SW 1271 (cell line): ENCODE data around the gene ZBTB20.
"Not testable (repeated sequence)": the region's sequence is repeated elsewhere in the genome, so short reads cannot be mapped to it uniquely, and the experiment has no call there.

Experiments used
- DNase-seq, 2 experiments: peaks; one replicate each; lab custom pipeline; 2025; lab: John Stamatoyannopoulos, UW

ZBTB20 gene

GRCh38 chr3:114714237-114714636, 432.9 kb downstream of the ZBTB20 start:
- no peak for DNase-seq

- no peak for DNase-seq
Observed at GRCh38 chr3:114712728-114713492, 434.2 kb downstream of the ZBTB20 start.

GRCh38 chr3:114711321-114711886, 435.7 kb downstream of the ZBTB20 start:
- no peak for DNase-seq

GRCh38 chr3:114709102-114709501, 438.0 kb downstream of the ZBTB20 start:
- no peak for DNase-seq

- no peak for DNase-seq
Observed at GRCh38 chr3:114707252-114707860, 439.7 kb downstream of the ZBTB20 start.

GRCh38 chr3:114706591-114707232, 440.4 kb downstream of the ZBTB20 start:
- DNase-seq, result peak in 1 of 2 experiments; percentile 3

- DNase-seq, result no peak
Observed at GRCh38 chr3:114700637-114701234, 446.4 kb downstream of the ZBTB20 start.

GRCh38 chr3:114698146-114699105, 448.7 kb downstream of the ZBTB20 start:
- no peak for DNase-seq

GRCh38 chr3:114697401-114697800, 449.7 kb downstream of the ZBTB20 start:
- DNase-seq, result no peak

- no peak for DNase-seq
Observed at GRCh38 chr3:114694251-114694650, 452.8 kb downstream of the ZBTB20 start.

GRCh38 chr3:114691871-114692270, 455.2 kb downstream of the ZBTB20 start:
- no peak for DNase-seq

GRCh38 chr3:114690911-114691310, 456.2 kb downstream of the ZBTB20 start:
- DNase-seq, result no peak

GRCh38 chr3:114687151-114687550, 459.9 kb downstream of the ZBTB20 start:
- no peak for DNase-seq

- no peak for DNase-seq
Observed at GRCh38 chr3:114686621-114687020, 460.5 kb downstream of the ZBTB20 start.

- DNase-seq, result no peak
Observed at GRCh38 chr3:114685161-114685560, 461.9 kb downstream of the ZBTB20 start.

GRCh38 chr3:114680299-114680698, 466.8 kb downstream of the ZBTB20 start:
- no peak for DNase-seq

GRCh38 chr3:114679773-114680172, 467.3 kb downstream of the ZBTB20 start:
- DNase-seq, result not testable (repeated sequence)

GRCh38 chr3:114675104-114675503, 472.0 kb downstream of the ZBTB20 start:
- DNase-seq, result no peak

GRCh38 chr3:114674036-114674435, 473.1 kb downstream of the ZBTB20 start:
- no peak for DNase-seq

- no peak for DNase-seq
Observed at GRCh38 chr3:114673481-114673880, 473.6 kb downstream of the ZBTB20 start.
